DOHH2 (cell line): ENCODE measurements around the gene SETX.

Experiments
- EZH2phosphoT487 ChIP-seq: fragments of 200-600 bp; sonication (generic); IDR thresholded peaks from 2 replicates; pipeline ENCODE4 v1.6.1; 2017; ENCODE audit warnings: borderline replicate concordance, mild to moderate bottlenecking, antibody characterized with exemption, low read length, moderate library complexity, mixed read lengths
- TF ChIP-seq, protein P1 (sequence below): fragments of 200-600 bp; sonication (generic); IDR thresholded peaks from one replicate; pipeline ENCODE4 v1.5.1; 2014; ENCODE audit warnings: antibody characterized with exemption, mild to moderate bottlenecking, low read depth, low read length; ENCODE audit not compliant: poor library complexity, severe bottlenecking

DNA sequence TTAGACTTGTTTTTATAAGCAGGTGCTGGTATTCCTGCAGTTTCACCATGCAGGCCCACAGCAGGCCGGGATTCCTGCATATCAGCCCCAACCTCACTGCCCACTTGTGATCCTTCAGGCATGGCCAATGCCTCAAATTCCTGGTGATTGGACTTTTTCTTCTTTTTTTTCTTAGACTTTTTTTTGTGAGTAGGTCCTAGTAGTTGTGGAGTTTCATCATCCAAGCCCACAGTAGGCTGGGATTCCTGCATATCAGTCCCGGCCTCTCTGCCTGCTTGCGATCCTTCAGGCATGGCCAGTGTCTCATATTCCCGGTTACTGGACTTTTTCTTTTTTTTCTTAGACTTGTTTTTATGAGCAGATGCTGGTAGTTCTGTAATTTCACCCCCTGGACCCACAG lies 47.0 kb upstream of the SETX start:
- TF ChIP-seq, protein P1, sequence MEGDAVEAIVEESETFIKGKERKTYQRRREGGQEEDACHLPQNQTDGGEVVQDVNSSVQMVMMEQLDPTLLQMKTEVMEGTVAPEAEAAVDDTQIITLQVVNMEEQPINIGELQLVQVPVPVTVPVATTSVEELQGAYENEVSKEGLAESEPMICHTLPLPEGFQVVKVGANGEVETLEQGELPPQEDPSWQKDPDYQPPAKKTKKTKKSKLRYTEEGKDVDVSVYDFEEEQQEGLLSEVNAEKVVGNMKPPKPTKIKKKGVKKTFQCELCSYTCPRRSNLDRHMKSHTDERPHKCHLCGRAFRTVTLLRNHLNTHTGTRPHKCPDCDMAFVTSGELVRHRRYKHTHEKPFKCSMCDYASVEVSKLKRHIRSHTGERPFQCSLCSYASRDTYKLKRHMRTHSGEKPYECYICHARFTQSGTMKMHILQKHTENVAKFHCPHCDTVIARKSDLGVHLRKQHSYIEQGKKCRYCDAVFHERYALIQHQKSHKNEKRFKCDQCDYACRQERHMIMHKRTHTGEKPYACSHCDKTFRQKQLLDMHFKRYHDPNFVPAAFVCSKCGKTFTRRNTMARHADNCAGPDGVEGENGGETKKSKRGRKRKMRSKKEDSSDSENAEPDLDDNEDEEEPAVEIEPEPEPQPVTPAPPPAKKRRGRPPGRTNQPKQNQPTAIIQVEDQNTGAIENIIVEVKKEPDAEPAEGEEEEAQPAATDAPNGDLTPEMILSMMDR = no peak
- no peak for TF ChIP-seq EZH2phosphoT487
